ENCODE measurements around the gene MAP3K8.

- TF ChIP-seq CTCF (IDR thresholded peaks at IDR 0.05) (no peak), EZH2 (IDR thresholded peaks at IDR 0.05; ENCODE audit: borderline replicate concordance, insufficient read depth, low read depth, low read length, poor library complexity, severe bottlenecking) (no peak)
These were observed 489 bp downstream of the MAP3K8 start for GRCh38 chr10:30434273-30435072.

All from B cell (primary cell).